ENCODE data around the gene RAB6C.
"Not testable (repeated sequence)": the region's sequence is repeated elsewhere in the genome, so short reads cannot be mapped to it uniquely, and the experiment has no call there.

RAB6C gene

GRCh38 chr2:129945557-129945956 is 33.9 kb upstream of the RAB6C start:
- H3K4me1 Mint-ChIP-seq = peaks cover 5% of the 10 kb centered on the region
- peaks cover 36% of the 10 kb centered on the region for H3K27me3 Mint-ChIP-seq (ENCODE audit: low read depth, poor library complexity)
- H3K27ac Mint-ChIP-seq = no peak overlapping the region
- TF ChIP-seq CTCF (IDR thresholded peaks at IDR 0.05) = no peak
- H3K36me3 Mint-ChIP-seq (ENCODE audit: low read depth) = no peaks in the 10 kb centered on the region
- H3K4me3 Mint-ChIP-seq = no peak overlapping the region
- no peaks in the 10 kb centered on the region for H3K9me3 Mint-ChIP-seq
- no peak for DNase-seq

- not testable (repeated sequence) for H3K9me3 Mint-ChIP-seq; H3K4me3 Mint-ChIP-seq; DNase-seq; H3K4me1 Mint-ChIP-seq; H3K36me3 Mint-ChIP-seq (ENCODE audit: low read depth); H3K27ac Mint-ChIP-seq
- H3K27me3 Mint-ChIP-seq (ENCODE audit: low read depth, poor library complexity) = peaks cover 34% of the 10 kb centered on the region
These were observed 31.8 kb upstream of the RAB6C start for GRCh38 chr2:129947712-129948111.

- not testable (repeated sequence) for H3K9me3 Mint-ChIP-seq; H3K27ac Mint-ChIP-seq; H3K36me3 Mint-ChIP-seq (ENCODE audit: low read depth); DNase-seq; H3K4me3 Mint-ChIP-seq
- peaks cover 11% of the 10 kb centered on the region for H3K4me1 Mint-ChIP-seq
- H3K27me3 Mint-ChIP-seq (ENCODE audit: low read depth, poor library complexity) = peaks cover 13% of the 10 kb centered on the region
These were observed 23.3 kb upstream of the RAB6C start for GRCh38 chr2:129956171-129956570.

GRCh38 chr2:129957891-129958290 is 21.6 kb upstream of the RAB6C start:
- peaks cover 16% of the 10 kb centered on the region for H3K27me3 Mint-ChIP-seq (ENCODE audit: low read depth, poor library complexity)
- H3K4me3 Mint-ChIP-seq = no peak overlapping the region
- TF ChIP-seq CTCF (IDR thresholded peaks at IDR 0.05) = no peak
- H3K9me3 Mint-ChIP-seq = no peaks in the 10 kb centered on the region
- DNase-seq = no peak
- peaks cover 11% of the 10 kb centered on the region for H3K4me1 Mint-ChIP-seq
- no peak overlapping the region for H3K27ac Mint-ChIP-seq
- H3K36me3 Mint-ChIP-seq (ENCODE audit: low read depth) = no peaks in the 10 kb centered on the region

- DNase-seq; H3K4me3 Mint-ChIP-seq; H3K36me3 Mint-ChIP-seq (ENCODE audit: low read depth); H3K9me3 Mint-ChIP-seq; H3K27ac Mint-ChIP-seq: not testable (repeated sequence)
- peaks cover 11% of the 10 kb centered on the region for H3K4me1 Mint-ChIP-seq
- H3K27me3 Mint-ChIP-seq (ENCODE audit: low read depth, poor library complexity) = peaks cover 16% of the 10 kb centered on the region
These were observed 20.7 kb upstream of the RAB6C start for GRCh38 chr2:129958736-129959135.

GRCh38 chr2:129968605-129969004 is 10.9 kb upstream of the RAB6C start:
- not testable (repeated sequence) for H3K4me1 Mint-ChIP-seq; H3K9me3 Mint-ChIP-seq; H3K36me3 Mint-ChIP-seq (ENCODE audit: low read depth); H3K4me3 Mint-ChIP-seq; DNase-seq; H3K27ac Mint-ChIP-seq
- H3K27me3 Mint-ChIP-seq (ENCODE audit: low read depth, poor library complexity) = peaks cover 40% of the 10 kb centered on the region

- no peak for DNase-seq
- Mint-ChIP-seq H3K27ac (no peak overlapping the region), H3K27me3 (ENCODE audit: low read depth, poor library complexity) (peaks cover 64% of the 10 kb centered on the region), H3K4me3 (no peak overlapping the region), H3K4me1 (peaks cover 6% of the 10 kb centered on the region), H3K36me3 (ENCODE audit: low read depth) (no peaks in the 10 kb centered on the region), H3K9me3 (no peaks in the 10 kb centered on the region)
- no peak for TF ChIP-seq CTCF (IDR thresholded peaks at IDR 0.05)
These were observed 4.3 kb upstream of the RAB6C start for GRCh38 chr2:129975016-129975774.

GRCh38 chr2:129976969-129977368 is 2.5 kb upstream of the RAB6C start:
- not testable (repeated sequence) for DNase-seq; H3K4me3 Mint-ChIP-seq; H3K9me3 Mint-ChIP-seq; H3K27ac Mint-ChIP-seq; H3K36me3 Mint-ChIP-seq (ENCODE audit: low read depth)
- peaks cover 11% of the 10 kb centered on the region for H3K4me1 Mint-ChIP-seq
- peaks cover 81% of the 10 kb centered on the region for H3K27me3 Mint-ChIP-seq (ENCODE audit: low read depth, poor library complexity)
